ENCODE results near the gene TNFRSF4.

TNFRSF4 gene

DNA sequence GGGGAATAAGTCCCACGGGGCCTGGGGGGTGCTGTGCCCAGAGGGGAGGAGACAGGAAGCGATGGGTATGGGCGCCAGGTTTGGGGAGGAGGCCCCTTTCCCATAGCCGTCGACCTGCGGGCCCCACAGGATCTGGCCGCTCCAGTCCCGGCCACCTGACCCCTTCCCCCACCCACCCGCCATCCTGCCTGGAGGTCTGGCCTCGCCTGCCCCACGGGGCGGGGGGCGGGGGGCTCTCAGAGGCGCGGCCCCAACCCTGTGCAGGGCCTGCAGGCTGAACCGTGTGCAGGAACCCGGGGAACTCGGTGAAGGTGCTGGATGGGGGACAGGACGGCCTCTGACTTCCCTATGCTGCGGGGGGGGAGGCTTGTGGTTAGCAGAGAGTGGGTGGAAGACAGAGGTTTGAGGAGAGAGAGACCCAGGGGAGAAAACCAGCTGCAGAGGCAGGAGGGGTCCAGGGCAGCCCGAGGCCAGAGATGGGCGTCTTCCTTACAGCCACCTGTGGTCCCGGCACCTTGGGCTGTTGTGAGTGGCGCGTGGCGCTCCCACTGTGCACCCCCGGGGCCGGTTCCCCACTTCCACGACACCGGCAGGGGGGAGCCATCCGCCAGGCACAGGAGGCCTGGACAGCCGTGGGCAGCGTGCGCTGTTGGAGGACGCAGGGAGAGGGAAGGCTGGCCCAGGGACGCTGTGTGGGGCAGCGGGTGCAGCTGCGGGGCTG, 5.1 kb downstream of the TNFRSF4 start:
- Histone ChIP-seq H3K4me3 (ENCODE audit: low read depth in 1 of 2, low read length in 2 of 2) (peak overlapping the region in 1 of 2 donors; percentile 40), H3K27ac (ENCODE audit: low read depth, low read length) (no peak overlapping the region), H3K4me1 (ENCODE audit: control insufficient read depth in 1 of 2, insufficient read depth in 2 of 2, low read length in 2 of 2) (peaks cover 15 to 19% of the 10 kb centered on the region in 2 donors), H3K36me3 (ENCODE audit: control insufficient read depth in 1 of 2, insufficient read depth in 2 of 2, low read length in 2 of 2) (no peaks in the 10 kb centered on the region), H3K27me3 (ENCODE audit: control insufficient read depth in 1 of 2, insufficient read depth in 2 of 2, low read length in 2 of 2) (peaks cover 20 to 29% of the 10 kb centered on the region in 2 donors), H3K9ac (ENCODE audit: low read depth in 1 of 2, low read length in 2 of 2) (peak overlapping the region in 1 of 2 donors; percentile 25), H3K9me3 (ENCODE audit: control insufficient read depth in 1 of 2, low read length in 2 of 2) (no peaks in the 10 kb centered on the region)

DNA sequence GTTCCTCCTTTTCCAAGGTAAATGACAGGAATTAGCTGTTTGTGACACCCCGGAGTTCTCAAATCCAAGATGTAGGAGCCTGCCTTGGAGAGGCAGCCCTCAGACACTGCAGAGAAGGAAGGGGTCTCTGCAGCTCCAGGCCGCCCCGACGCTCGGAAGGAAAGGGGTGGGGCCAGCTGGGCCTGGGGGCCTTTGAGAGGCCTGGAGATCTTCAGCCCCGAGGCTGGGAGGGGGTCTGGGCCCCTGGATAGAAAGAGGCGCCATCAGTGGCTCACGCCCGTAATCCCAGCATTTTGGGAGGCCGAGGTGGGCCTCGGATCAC, 6.4 kb downstream of the TNFRSF4 start:
- no peaks in the 10 kb centered on the region for H3K9me3 ChIP-seq (ENCODE audit: control insufficient read depth in 1 of 2, low read length in 2 of 2)
- H3K9ac ChIP-seq (ENCODE audit: low read depth in 1 of 2, low read length in 2 of 2), result no peak overlapping the region
- peaks cover 20 to 30% of the 10 kb centered on the region in 2 donors for H3K27me3 ChIP-seq (ENCODE audit: control insufficient read depth in 1 of 2, insufficient read depth in 2 of 2, low read length in 2 of 2)
- peaks cover 11 to 14% of the 10 kb centered on the region in 2 donors for H3K4me1 ChIP-seq (ENCODE audit: control insufficient read depth in 1 of 2, insufficient read depth in 2 of 2, low read length in 2 of 2)
- H3K36me3 ChIP-seq (ENCODE audit: control insufficient read depth in 1 of 2, insufficient read depth in 2 of 2, low read length in 2 of 2), result no peaks in the 10 kb centered on the region
- H3K4me3 ChIP-seq (ENCODE audit: low read depth in 1 of 2, low read length in 2 of 2), result no peak overlapping the region
- no peak overlapping the region for H3K27ac ChIP-seq (ENCODE audit: low read depth, low read length)

DNA sequence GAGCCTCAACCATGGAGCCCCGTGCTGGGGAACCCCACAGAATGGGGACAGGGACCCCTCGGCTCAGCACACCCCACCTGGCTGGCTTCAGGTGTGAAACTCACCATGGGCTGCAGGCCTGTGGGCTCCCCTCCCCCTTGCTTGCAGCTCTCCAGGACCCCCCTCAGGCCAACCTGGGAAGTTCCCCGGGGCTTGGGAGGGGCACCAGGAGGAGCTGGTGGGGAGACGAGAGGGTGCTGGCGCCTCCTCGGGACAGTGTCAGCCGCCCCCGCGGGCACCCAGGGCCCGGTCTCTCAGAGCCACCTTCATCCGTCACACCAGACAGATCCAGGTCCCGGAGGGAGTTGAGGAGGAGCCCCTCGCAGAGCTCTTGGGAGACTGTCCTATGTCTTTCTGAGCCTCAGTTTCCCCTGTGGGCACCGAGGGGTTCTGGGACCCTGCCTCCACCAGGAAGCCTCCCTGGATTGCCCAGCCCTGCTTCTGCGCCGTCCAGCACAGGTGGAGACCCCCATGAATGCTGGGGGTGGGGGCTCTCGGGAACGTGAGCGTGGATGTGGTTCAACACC, 6.9 kb downstream of the TNFRSF4 start:
- Histone ChIP-seq H3K27me3 (ENCODE audit: control insufficient read depth in 1 of 2, insufficient read depth in 2 of 2, low read length in 2 of 2) (peaks cover 20 to 30% of the 10 kb centered on the region in 2 donors), H3K9ac (ENCODE audit: low read depth in 1 of 2, low read length in 2 of 2) (no peak overlapping the region), H3K4me3 (ENCODE audit: low read depth in 1 of 2, low read length in 2 of 2) (peak overlapping the region in 1 of 2 donors; percentile 29), H3K36me3 (ENCODE audit: control insufficient read depth in 1 of 2, insufficient read depth in 2 of 2, low read length in 2 of 2) (no peaks in the 10 kb centered on the region), H3K9me3 (ENCODE audit: control insufficient read depth in 1 of 2, low read length in 2 of 2) (no peaks in the 10 kb centered on the region), H3K27ac (ENCODE audit: low read depth, low read length) (no peak overlapping the region), H3K4me1 (ENCODE audit: control insufficient read depth in 1 of 2, insufficient read depth in 2 of 2, low read length in 2 of 2) (peaks cover 11 to 14% of the 10 kb centered on the region in 2 donors)

DNA sequence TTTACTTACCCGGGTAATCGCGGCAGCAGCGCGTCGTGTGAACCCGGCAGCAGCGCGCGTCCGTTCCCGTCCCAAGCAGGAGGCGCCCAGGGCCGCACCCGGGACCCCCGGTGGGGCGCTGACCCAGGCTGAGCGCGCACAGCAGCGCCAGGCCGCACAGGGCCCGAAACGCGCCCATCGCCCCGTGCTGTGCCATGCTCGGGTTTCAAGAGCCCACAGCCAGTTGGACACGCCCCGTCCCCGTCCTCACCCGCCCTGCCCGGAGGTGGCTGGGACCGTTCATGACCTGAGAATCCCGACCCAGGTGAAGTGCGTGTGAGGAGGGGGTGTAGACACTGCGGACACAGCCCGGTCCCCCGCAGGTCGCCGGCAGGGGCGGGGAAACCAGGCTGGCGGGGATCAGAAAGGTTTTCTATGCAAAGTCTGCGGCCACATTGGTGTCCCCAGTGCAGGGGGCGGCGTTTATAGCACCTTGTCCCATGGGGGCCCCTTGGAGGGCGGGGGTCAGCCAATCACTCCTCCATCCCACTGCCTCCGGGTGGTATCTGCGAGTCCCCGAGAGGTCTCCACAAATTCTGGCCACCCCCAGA, 7.5 kb downstream of the TNFRSF4 start, which contains the start of gene TNFRSF18:
Gene TNFRSF18, minus strand, starts transcription at position 217 of the 590 bp plus-strand sequence. Its CDS starts 21 bp downstream, at position 196.
- peaks cover 20 to 30% of the 10 kb centered on the region in 2 donors for H3K27me3 ChIP-seq (ENCODE audit: control insufficient read depth in 1 of 2, insufficient read depth in 2 of 2, low read length in 2 of 2)
- no peak within 1 kb of the TSS for H3K27ac ChIP-seq (ENCODE audit: low read depth, low read length)

DNA sequence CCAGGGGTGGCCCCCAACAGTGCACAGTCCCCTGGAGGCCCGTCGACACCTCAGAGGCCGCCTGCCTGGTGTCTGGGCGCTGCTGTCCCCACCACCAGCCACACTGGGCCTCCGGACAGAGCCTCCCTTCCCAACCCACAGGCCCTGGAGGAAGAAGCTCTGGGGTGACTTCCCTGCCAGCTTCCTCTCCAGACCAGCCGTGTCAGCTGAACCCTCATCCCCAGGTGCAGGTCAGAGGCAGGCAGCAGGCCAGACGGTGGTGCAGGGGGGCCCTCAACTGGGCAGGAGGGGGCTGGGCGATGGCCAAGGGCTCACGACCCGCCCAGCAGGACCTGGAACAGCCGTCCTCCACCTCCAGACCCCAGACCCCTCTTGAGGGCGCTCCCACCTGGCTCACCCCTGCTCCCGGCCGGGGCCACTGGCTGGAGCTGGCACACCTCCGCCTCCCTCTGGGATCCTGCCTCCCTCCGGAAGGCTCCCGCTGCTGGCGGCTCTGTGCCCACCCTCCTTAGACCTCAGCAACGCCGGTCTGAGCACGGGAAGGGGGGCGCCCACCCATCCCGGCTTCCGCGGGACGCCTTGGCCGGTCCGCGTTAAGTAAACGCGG, 8.1 kb downstream of the TNFRSF4 start:
- Histone ChIP-seq H3K4me3 (ENCODE audit: low read depth in 1 of 2, low read length in 2 of 2) (peak overlapping the region; percentile 29 to 50), H3K36me3 (ENCODE audit: control insufficient read depth in 1 of 2, insufficient read depth in 2 of 2, low read length in 2 of 2) (no peaks in the 10 kb centered on the region), H3K9ac (ENCODE audit: low read depth in 1 of 2, low read length in 2 of 2) (peak overlapping the region; percentile 39 to 43), H3K9me3 (ENCODE audit: control insufficient read depth in 1 of 2, low read length in 2 of 2) (no peaks in the 10 kb centered on the region), H3K27ac (ENCODE audit: low read depth, low read length) (no peak overlapping the region), H3K4me1 (ENCODE audit: control insufficient read depth in 1 of 2, insufficient read depth in 2 of 2, low read length in 2 of 2) (peaks cover 11 to 14% of the 10 kb centered on the region in 2 donors), H3K27me3 (ENCODE audit: control insufficient read depth in 1 of 2, insufficient read depth in 2 of 2, low read length in 2 of 2) (peaks cover 20 to 30% of the 10 kb centered on the region in 2 donors)

More for the DNA sequence above, 7.5 kb downstream of the TNFRSF4 start, which contains the start of gene TNFRSF18:
- H3K4me1 ChIP-seq (ENCODE audit: control insufficient read depth in 1 of 2, insufficient read depth in 2 of 2, low read length in 2 of 2), result peaks cover 11 to 14% of the 10 kb centered on the region in 2 donors
- peak within 1 kb of the TSS; percentile 39 to 43 for H3K9ac ChIP-seq (ENCODE audit: low read depth in 1 of 2, low read length in 2 of 2)
- no peaks in the 10 kb centered on the region for H3K36me3 ChIP-seq (ENCODE audit: control insufficient read depth in 1 of 2, insufficient read depth in 2 of 2, low read length in 2 of 2)
- H3K9me3 ChIP-seq (ENCODE audit: control insufficient read depth in 1 of 2, low read length in 2 of 2), result no peaks in the 10 kb centered on the region
- peak within 1 kb of the TSS; percentile 29 to 50 for H3K4me3 ChIP-seq (ENCODE audit: low read depth in 1 of 2, low read length in 2 of 2)

DNA sequence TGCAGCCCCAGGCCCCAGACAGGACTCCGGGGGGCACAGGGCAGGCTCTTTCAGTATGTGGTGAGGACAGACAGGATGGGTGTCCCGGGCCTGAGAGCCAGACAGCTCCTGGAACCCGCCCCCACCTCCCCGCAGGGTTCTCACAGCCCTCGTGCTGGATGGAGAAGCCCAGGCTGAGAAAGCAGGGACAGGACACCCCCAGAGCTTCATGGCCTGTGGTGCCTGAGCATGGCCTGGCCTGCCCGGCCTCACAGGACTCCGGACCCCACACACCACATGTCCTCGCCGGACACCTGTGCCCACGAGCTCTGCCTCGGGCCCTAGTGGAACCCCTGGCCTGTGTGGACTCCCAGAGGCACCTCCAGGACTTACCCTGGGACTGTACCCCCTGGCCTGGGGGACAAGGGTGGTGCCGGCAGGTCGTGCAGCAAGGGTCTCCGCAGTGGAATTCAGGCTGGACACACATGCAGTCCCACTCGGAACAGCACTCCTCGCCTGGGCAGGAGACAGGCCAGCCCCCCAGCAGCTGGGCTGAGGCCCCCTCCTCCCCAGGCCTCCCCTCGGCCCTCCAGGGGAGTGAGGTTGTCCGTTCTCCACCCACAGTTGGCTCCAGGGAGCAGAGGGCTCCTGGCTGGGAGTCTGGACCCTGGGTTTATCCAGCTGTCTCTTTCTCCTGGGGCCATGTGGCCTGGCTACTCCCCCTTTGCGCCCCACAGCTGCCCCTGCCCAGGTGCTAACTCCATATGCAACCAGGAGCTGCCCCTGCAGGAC, 8.8 kb downstream of the TNFRSF4 start:
- Histone ChIP-seq H3K4me3 (ENCODE audit: low read depth in 1 of 2, low read length in 2 of 2) (peak overlapping the region in 1 of 2 donors; percentile 1), H3K27ac (ENCODE audit: low read depth, low read length) (no peak overlapping the region), H3K27me3 (ENCODE audit: control insufficient read depth in 1 of 2, insufficient read depth in 2 of 2, low read length in 2 of 2) (peaks cover 27 to 30% of the 10 kb centered on the region in 2 donors), H3K4me1 (ENCODE audit: control insufficient read depth in 1 of 2, insufficient read depth in 2 of 2, low read length in 2 of 2) (peaks cover 11 to 14% of the 10 kb centered on the region in 2 donors), H3K9ac (ENCODE audit: low read depth in 1 of 2, low read length in 2 of 2) (peak overlapping the region in 1 of 2 donors; percentile 12), H3K36me3 (ENCODE audit: control insufficient read depth in 1 of 2, insufficient read depth in 2 of 2, low read length in 2 of 2) (no peaks in the 10 kb centered on the region), H3K9me3 (ENCODE audit: control insufficient read depth in 1 of 2, low read length in 2 of 2) (no peaks in the 10 kb centered on the region)

DNA sequence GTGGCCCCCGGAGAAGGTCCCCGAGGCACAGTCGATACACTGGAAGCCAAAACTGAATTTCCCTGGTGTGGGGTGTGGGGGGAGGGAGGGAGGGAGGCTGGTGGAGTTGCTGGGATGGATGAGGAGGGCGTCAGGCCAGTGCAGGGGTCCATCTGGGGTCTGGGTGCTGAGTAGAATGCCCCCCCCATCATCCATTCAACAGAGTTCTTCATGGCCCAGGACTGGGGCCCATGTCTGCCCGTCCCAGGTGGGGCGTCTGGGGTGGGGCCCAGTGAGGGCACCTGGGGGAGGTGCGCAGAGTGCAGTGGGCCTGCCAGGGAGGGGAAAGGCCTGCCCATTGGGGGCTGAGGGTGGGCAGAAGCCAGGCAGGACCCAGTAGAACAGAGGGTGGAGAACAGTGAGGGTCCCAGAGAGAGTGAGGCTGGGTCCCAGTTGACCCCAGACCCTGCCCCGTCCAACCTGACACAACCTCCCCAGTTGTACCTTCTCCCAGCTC, 9.5 kb downstream of the TNFRSF4 start:
- no peak overlapping the region for H3K9ac ChIP-seq (ENCODE audit: low read depth in 1 of 2, low read length in 2 of 2)
- H3K27me3 ChIP-seq (ENCODE audit: control insufficient read depth in 1 of 2, insufficient read depth in 2 of 2, low read length in 2 of 2), result peaks cover 29 to 32% of the 10 kb centered on the region in 2 donors
- H3K36me3 ChIP-seq (ENCODE audit: control insufficient read depth in 1 of 2, insufficient read depth in 2 of 2, low read length in 2 of 2), result no peaks in the 10 kb centered on the region
- peaks cover 11 to 14% of the 10 kb centered on the region in 2 donors for H3K4me1 ChIP-seq (ENCODE audit: control insufficient read depth in 1 of 2, insufficient read depth in 2 of 2, low read length in 2 of 2)
- H3K27ac ChIP-seq (ENCODE audit: low read depth, low read length), result no peak overlapping the region
- H3K9me3 ChIP-seq (ENCODE audit: control insufficient read depth in 1 of 2, low read length in 2 of 2), result no peaks in the 10 kb centered on the region
- no peak overlapping the region for H3K4me3 ChIP-seq (ENCODE audit: low read depth in 1 of 2, low read length in 2 of 2)

DNA sequence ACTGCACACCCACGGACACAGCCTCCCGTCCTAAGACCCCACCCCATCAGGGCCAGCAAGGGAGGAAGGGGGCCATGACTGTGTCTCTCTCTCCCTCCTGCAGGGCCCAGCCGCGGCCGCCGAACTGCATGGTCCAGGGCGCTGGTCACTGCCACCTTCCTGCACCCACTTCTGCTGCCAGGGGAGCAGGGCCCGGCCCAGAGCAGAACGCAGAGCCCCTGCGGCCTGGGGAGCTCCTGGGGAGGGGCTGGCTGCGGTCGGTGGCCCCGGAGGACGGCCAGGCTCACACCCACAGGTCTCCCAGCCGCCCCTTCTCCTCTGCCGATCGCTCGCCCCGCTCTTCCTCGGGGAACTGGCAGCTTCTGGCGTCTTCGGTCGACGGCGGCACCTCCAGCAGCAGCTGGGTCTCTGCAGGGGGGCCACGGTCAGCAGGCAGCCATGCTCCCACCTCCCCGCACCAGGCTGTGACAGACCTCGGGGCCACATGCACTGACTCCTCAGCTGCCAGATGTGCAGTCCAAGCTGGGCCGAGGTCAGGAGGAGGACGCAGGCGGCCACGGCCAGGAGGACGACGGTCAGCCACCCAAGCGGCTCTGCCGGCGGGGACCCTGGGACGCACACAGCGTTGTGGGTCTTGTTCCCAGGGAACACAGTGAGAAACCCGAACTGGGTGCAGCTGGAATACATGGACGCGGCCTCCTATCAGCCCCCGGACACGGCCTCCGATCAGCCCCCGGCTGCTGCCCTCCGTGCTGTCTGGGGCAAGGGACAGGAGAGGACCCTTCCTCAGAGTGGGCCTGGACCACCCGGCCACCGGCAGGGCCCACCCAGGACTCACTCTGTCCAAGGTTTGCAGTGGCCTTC, 10.2 kb downstream of the TNFRSF4 start:
- Histone ChIP-seq H3K4me3 (ENCODE audit: low read depth in 1 of 2, low read length in 2 of 2) (no peak overlapping the region), H3K36me3 (ENCODE audit: control insufficient read depth in 1 of 2, insufficient read depth in 2 of 2, low read length in 2 of 2) (no peaks in the 10 kb centered on the region), H3K4me1 (ENCODE audit: control insufficient read depth in 1 of 2, insufficient read depth in 2 of 2, low read length in 2 of 2) (peaks cover 11 to 14% of the 10 kb centered on the region in 2 donors), H3K27me3 (ENCODE audit: control insufficient read depth in 1 of 2, insufficient read depth in 2 of 2, low read length in 2 of 2) (peaks cover 29 to 34% of the 10 kb centered on the region in 2 donors), H3K27ac (ENCODE audit: low read depth, low read length) (no peak overlapping the region), H3K9me3 (ENCODE audit: control insufficient read depth in 1 of 2, low read length in 2 of 2) (no peaks in the 10 kb centered on the region), H3K9ac (ENCODE audit: low read depth in 1 of 2, low read length in 2 of 2) (no peak overlapping the region)
